GM18502 (cell line): ENCODE measurements around the gene FKBP5.
"Not testable (repeated sequence)": the region's sequence is repeated elsewhere in the genome, so short reads cannot be mapped to it uniquely, and the experiment has no call there.

Source experiments
- ATAC-seq: cut with Tn5 transposase; IDR thresholded peaks from one replicate; pipeline ENCODE4 v1.9.1; 2021; ENCODE audit warnings: mild to moderate bottlenecking; ENCODE audit not compliant: unreplicated experiment, poor library complexity

Gene FKBP5

DNA sequence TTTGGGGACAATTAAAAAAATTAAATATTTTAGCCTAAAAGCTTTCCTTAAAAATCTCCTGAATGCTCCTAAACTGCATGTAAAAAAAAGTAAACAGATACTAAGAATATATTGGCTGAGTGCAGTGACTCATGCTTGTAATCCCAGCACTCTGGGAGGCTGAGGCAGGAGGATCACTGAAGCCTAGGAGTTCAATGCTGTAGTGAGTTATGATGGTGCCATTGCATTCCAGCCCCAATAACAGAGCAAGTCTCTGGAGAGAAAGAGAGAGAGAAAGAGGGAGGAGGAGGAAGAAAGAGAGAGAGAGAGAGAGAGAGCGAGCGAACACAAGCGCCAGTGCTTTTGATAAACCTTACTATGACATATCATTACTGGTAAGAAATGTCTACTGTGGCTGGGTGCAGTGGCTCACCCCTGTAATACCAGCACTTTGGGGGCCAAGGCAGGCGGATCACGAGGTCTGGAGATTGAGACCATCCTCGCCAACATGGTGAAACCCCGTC lies 58.8 kb downstream of the FKBP5 start:
- ATAC-seq, result no peak

DNA sequence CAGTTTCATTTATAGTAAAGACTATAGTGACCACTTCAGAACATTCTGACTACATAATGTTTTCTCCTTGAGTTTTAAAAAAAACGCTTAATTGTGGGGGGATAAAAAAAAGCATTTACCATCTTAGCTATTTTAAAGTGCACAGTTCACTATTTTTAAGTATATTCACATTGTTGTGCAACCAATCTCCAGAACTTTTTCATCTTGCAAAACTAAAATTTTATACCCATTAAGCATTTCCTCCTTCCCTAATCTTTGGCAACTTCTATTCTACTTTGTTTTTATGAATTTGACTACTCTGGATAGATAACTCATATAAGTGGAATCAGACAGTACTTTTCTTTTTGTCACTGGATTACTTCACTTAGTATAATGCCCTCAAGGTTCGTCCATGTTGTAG lies 62.3 kb downstream of the FKBP5 start:
- no peak for ATAC-seq

DNA sequence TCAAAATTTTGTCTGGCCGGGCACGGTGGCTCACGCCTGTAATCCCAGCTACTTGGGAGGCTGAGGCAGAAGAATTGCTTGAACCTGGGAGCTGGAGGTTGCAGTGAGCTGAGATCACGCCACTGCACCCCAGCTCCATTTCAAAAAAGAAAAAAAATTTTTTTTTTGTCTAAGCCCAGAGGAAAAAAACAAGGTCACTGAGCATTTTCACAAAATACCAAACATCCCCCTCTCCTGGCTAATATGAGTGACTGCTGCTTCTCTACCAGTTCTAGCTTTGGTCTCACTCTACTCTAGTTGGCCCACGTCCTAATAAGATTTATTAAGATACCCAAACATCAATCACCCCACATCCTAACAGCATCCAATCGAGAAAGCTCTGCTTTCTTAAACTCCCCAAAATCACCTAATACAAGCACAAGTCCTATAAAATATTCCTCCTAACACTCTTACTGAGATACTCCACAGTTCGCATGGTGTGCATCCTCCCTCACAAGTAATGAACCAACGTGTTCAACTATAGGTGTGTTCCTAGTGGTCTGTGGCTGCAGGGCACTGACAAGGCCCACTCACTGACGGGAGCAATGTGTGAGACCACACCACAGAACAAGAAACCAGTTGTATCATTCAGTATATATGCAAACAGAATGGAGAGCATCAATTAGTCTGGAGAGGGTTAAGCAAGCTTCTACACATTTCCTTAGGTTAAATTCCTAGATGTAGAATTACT lies 64.2 kb downstream of the FKBP5 start:
- no peak for ATAC-seq

DNA sequence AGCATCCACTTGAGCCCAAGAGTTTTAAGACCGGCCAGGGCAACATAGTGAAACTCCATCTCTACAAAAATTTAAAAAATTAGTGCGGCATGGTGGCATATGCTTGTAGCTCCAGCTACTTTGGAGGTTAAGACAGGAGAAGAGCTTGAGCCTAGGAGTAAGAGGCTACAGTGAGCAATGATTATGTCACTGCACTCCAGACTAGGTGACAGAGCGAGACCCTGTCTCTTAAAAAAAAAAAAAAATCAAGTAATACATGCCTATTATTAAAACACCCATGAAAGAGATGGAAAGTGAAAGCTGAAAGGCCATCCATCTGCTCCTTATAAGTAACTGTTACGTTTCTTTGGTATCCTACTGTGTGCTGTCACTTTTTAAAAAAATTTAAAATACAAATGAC lies 66.4 kb downstream of the FKBP5 start:
- no peak for ATAC-seq

DNA sequence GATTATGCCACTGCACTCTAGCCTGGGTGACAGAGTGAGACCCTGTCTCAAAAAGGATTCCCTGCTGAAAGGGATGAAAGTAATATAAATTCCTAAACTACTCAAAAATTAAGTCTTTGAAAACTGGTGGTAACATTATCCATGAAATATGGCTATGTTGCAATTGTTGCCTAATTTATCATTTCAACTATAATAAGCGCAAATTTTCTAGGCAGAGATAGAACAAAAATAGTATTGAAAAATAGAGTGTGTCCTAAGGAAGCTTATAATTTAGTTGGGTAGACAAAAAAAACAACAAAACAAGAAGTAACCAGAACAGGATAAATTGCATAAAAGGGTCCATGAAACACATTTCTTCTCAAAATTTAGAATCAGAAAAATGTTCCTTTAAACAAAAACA lies 68.0 kb downstream of the FKBP5 start:
- no peak for ATAC-seq

DNA sequence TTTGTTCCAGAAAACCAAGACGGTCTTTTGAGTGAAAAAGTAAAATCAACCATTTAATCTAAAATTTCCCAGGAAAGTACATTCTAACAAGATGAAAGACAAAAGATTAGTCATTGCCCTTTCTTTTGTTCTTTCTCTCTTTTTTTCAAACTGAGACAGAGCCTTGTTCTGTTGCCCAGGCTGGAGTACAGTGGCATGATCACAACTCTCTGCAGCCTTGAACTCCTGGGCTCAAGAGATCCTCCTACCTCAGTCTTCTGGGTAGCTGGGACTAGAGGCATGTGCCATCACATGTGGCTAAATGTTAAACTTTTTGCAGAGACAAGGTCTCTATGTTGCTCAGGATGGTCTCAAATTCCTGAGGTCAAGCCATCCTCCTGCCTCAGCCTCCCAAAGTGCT lies 75.0 kb downstream of the FKBP5 start:
- ATAC-seq, result no peak

DNA sequence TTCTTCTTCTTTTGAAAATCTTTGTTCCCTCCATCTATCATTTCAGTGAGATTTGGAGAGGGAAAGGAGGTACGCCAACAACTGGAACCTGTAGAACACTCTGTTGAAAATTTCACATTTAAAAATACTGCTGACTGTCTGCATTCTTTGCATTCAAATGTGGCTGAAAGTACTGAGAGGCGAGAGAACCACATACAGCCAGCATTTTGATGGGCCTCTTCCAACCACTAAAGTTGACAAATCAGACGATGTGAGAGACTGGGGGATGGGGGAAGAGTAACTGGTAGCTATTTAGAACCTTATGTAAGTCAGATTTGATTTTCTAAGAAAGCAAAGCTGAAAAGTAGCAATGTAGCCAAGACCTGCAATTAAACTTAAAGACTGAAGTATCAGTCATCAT lies 77.5 kb downstream of the FKBP5 start:
- no peak for ATAC-seq

DNA sequence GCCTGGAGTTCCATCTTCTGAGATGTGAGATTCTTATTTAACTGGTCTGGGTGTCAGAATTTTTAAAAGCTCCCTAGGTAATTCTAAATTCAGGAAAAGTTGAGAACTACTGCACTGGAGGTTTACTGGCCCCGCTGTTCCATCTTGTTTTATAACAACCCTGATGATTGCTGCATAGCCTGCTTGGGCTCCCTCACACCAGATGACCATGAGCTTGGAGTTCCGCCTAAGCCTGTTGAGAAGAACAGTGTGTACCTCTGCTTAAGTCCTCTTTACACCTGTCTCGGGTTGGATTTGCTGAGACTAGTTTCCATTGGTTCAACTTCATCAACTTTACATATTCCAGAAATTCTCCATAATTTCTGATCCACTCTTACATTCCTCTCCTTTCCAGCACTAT lies 77.9 kb downstream of the FKBP5 start:
- ATAC-seq, result no peak

DNA sequence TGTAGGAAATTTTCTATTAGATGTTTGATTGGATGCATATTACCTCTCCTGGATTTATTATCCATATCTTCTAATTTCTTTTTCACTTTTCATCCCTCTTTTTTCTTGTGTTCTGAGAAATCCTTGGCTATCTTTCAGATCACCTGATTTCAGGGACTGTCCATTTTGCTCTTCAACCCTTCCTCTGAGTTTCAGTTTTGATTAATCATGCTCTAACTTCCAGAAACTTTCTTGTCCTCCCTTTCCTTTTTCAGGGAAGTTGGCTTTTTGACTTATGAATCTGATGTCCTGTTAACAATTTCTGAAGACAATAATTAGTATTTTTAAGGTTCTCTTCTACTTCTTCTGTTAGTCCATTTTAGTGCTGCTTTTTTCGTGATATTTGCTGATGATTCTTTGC lies 79.1 kb downstream of the FKBP5 start:
- no peak for ATAC-seq

DNA sequence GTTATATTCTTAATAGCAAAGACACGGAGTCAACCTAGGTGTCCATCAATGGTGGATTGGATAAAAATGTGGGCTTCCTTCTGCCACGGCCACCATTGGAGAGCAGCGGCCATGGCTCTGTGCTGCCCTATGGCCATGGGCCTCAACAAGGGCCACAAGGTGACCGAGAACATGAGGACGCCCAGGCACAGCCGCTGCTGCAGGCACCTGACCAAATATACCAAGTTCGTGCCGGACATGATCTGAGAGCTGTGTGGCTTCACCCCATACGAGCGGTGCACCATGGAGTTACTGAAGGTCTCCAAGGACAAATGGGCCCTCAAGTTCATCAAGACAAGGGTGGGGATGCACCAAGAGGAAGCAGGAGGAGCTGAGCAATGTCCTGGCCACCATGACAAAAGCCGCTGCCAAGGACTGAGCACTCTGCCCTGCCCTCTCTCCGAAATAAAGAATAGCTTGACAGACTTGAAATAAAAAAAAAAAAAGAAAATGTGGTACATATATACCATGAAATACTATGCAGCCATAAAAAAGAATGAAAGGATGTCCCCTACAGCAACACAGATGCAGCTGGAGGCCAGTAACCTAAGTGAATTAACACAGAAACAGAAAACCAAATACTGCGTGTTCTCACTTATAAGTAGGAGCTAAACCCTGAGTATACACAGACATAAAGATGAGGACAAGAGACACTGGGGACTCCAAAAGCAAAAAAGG lies 81.0 kb downstream of the FKBP5 start:
- ATAC-seq, result no peak

DNA sequence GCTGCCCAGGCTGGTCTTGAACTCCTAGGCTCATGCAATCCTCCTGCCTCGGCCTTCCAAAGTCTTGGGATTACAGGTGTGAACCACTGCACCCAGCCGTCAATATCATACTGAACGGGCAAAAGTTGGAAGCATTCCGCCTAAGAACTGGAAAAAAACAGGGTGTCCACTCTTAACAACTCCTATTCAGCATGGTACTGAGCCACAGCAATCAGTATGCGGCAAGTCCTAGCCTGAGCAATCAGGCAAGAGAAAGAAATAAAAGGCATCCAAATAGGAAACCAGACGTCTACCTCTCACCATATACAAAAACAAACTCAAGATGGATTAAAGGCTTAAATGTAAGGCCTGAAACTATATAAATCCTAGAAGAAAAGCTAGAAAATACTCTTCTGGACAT lies 83.1 kb downstream of the FKBP5 start:
- ATAC-seq, result no peak

DNA sequence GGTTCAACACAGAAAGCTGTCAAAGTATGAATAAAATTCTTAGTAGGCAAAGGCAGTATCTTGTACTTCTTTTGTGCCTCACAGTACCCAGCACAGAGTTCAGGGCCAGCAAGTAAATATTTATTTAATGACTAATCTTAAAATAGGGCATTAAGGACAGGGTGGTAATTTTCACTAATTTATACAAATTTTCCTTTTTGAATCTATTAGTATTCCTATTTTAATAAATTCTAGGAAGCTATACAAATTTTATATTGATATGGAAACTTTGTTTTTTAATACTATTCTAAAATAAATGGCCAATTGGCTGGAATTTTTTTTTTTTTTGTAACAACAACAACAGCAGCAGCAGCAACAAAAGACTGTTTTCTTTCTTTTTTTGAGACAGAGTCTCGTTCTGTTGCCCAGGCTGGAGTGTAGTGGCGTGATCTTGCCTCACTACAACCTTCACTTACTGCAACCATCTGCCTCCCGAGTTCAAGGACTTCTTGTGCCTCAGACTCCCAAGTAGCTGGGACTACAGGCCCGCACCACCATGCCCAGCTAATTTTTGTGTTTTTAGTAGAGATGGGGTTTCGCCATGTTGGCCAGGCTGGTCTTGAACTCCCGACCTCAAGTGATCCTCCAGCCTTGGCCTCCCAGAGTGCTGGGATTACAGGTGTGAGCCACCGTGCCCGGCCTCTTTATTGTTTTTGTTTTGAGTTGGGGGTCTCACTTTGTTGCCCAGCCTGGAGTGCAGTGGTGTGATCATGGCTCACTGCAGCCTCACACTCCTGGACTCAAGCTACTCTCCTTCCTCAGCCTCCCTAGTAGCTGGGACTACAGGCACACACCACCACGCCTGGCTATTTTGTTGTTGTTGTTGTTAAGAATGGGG lies 85.2 kb downstream of the FKBP5 start:
- no peak for ATAC-seq

DNA sequence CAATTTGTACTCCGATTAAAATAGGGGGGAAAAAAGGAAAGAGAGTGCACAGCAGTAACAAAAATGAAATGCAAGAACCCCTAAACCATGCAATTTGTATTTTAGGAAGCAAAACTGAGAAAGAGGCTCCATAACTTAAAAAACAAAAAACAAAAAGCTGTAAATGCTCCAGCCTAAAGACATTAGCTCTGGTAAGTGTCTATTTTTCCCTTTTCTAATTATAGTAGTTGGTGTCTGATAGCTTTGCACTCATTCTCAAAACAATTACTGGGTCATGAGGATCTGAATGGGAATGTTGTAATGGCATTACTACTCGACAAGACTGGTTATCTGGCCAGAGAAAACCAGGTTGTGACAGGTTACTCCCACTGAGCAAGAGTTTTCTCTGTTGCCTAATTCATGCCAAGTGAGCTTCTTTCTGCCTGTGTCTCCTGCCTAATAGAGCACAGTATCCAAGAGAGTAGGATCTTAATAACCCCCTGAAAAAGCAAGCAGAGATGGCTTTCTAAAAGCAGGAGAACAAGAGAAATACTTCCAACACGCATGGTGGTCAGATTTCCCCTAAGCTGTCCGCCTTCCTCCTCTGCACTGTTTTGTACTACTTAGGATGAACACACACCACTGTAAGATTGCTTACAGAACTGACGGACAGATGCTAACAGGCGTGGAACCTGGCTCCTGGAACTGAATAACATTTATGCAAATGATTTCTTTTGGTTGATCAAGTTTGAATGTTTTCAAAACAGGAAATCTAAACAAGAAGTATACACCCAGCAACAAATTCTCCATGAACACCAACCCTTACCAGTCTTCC lies 86.4 kb downstream of the FKBP5 start:
- no peak for ATAC-seq

DNA sequence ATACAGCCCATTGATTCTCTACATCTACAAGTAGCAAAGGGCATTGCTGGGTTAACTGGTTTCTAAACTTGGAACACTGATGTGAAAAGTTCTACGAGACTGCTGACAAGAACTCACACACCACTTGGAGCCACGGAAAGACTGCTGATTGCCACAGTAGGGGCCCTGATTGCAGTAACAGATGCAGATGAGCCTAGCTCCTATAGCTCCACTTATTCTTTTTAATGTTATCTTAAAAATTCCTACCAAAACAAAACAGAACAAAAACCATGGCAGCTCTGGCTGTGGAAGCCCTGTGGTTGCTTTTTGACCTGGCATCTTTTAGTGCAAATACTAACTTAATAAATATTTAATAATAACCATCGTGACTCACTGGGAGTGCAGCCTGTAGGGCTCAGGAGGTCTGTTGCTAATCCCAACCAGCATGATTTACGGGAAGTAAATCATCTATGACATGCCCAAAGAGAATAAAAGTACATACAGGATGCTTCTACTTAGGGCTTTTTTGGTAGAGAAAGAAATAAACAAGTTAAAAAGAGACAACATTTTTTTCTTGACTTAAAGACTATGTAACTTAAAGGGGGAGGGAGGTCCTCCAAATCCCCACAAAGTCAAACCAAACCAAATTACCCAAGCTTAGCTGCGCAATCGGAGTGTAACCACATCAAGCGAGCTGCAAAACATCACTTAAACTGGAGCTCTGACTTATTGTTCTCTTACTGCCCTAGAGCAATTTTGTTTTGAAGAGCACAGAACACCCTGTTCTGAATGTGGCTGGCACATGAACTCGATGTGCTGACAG lies 87.2 kb downstream of the FKBP5 start:
- ATAC-seq, result no peak

DNA sequence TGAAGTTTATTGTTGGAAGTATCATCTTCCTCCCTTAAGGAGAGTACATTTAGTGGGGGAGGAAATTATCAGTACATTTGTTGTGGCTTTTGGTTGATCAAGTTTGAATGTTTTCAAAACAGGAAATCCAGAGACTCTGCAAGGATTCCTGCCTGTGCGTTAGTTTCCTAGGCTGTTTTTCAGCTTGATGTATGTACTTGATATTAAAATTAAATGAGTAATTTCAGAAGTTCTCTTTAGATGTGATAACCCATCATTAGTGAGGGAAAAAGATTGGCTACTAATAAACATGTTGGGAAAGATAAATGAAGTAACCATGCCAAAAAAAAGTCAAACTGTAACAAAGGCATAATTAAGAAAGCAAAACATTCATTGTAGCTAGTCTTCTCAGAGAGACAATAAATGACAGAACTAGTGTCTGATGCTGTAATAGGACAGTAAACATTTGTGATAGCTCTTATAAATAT lies 88.0 kb downstream of the FKBP5 start:
- no peak for ATAC-seq

DNA sequence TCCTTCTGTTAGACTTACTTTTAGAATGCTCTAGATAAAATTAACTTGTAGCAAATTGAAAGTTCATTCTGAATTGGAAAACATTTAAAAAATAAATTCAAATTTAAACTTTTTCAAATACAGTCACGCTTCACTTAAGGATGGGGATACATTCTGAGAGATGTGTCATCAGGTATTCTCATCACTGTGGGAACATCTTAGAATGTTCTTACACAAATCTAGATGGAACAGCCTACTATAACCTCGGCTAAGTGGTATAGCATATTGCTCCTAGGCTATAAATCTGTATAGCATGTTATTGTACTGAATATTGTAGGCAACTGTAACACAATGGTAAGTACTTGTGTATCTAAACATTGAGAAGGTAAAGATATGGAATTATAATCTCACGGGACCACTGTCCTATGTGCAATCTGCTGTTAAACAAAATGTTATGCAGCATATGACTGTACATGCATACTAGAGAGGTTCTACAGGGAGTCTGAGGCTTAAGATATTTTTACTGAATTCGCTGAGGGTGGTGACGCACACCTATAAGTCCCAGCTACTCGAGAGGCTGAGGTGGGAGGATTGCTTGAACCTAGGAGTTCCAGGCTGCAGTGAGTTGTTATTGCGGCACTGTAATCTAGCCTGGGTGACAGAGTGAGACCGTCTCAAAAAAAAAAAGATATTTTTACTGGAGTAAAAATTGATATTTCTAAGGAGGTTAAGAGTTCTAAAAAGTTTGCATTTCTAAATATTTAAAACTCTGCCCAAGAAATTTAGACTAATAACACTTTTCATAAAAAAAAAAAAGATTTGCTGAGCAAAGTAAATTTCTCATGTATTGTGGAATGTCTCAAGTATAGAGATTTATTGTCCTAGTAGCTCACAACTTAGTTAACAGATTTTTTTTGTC lies 88.7 kb downstream of the FKBP5 start:
- no peak for ATAC-seq

DNA sequence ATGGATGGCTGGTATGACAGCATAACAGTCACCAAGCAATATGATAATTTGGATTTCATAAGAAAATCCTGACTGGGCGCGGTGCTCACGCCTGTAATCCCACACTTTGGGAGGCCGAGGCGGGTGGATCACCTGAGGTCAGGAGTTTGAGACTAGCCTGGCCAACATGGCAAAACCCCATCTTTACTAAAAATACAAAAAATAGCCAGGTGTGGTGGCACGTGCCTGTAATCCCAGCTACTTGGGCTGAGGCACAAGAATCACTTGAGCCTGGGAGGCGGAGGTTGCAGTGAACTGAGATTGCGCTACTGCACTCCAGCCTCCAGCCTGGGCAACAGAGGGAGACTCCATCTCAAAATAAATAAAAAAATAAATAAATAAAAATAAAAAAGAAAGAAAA lies 90.1 kb downstream of the FKBP5 start:
- ATAC-seq, result not testable (repeated sequence)
